NB4 (cell line): Measurements from ENCODE around the gene CCDC51.
A peak's percentile ranks its signal among the peaks of the same experiment; 100 is the strongest.
"Not testable (repeated sequence)": the region's sequence is repeated elsewhere in the genome, so short reads cannot be mapped to it uniquely, and the experiment has no call there.

Experiments used
- DNase-seq: peaks from one replicate; pipeline ENCODE4 v3.0.0; 2010; ENCODE audit warnings: low read depth
- H3K4me3 ChIP-seq: one replicate; pipeline ENCODE4 v1.5.1; 2011; ENCODE audit warnings: mild to moderate bottlenecking, low read depth, low read length, moderate library complexity
- MYC ChIP-seq: IDR thresholded peaks from 2 replicates; pipeline ENCODE4 v1.6.1; 2011; ENCODE audit warnings: low read depth, low read length
- POLR2A ChIP-seq: IDR thresholded peaks from 2 replicates; pipeline ENCODE4 v1.6.1; 2011; ENCODE audit warnings: mild to moderate bottlenecking; ENCODE audit not compliant: insufficient read length; ENCODE audit errors: extremely low read depth
- TF ChIP-seq, protein P1 (sequence below): IDR thresholded peaks from one replicate; pipeline ENCODE4 v1.5.1; 2012; ENCODE audit warnings: low read depth, low read length
- TF ChIP-seq, protein P2 (sequence below): IDR thresholded peaks from 2 replicates; pipeline ENCODE4 v1.6.1; 2011; ENCODE audit warnings: low read depth, low read length

Gene CCDC51

DNA sequence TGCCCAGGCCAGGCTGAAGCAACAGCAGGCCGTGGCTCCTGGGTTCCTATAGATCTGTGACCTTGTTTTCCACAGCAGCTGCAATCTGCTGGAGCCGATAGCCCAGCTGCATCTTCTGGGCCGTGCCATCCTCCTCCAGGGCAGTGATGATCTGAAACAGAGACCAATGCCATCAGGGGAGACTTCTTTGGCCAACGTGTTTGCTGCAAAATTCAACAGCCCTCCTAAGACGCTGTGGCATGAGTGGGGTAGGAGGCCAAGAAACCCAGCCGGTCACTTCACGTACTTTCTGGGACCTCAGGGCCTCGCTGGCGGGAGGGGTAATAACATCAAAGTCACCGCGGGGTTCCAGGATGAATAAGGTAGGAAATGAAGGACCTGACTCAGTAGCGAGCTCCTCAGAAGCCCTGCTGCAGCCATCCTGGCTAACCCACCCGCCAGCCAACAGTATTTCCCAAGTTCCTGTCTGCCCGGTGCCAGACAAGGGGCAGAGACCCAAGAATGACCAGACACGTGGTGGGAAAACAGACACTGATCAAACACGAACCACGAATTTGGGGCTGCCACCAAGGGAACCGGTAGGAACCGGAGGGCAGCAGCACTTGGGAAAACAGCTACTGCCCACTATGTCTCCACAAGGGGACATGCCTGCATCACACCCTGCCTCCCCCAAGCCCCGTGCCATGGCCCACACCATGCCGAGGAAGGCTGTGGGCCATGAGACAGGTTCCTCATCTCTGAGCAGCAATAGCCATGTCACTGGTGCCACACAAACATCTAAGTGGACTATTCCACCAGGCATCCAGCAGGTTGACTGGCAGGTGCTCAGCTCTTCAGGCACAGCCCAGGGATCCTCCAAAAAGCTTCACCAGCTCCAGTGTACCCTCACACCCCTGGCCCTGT lies 35.2 kb downstream of the CCDC51 start:
- TF ChIP-seq, protein P1, sequence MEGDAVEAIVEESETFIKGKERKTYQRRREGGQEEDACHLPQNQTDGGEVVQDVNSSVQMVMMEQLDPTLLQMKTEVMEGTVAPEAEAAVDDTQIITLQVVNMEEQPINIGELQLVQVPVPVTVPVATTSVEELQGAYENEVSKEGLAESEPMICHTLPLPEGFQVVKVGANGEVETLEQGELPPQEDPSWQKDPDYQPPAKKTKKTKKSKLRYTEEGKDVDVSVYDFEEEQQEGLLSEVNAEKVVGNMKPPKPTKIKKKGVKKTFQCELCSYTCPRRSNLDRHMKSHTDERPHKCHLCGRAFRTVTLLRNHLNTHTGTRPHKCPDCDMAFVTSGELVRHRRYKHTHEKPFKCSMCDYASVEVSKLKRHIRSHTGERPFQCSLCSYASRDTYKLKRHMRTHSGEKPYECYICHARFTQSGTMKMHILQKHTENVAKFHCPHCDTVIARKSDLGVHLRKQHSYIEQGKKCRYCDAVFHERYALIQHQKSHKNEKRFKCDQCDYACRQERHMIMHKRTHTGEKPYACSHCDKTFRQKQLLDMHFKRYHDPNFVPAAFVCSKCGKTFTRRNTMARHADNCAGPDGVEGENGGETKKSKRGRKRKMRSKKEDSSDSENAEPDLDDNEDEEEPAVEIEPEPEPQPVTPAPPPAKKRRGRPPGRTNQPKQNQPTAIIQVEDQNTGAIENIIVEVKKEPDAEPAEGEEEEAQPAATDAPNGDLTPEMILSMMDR = no peak
- TF ChIP-seq MYC = no peak
- no peak overlapping the region for H3K4me3 ChIP-seq
- no peak for DNase-seq

DNA sequence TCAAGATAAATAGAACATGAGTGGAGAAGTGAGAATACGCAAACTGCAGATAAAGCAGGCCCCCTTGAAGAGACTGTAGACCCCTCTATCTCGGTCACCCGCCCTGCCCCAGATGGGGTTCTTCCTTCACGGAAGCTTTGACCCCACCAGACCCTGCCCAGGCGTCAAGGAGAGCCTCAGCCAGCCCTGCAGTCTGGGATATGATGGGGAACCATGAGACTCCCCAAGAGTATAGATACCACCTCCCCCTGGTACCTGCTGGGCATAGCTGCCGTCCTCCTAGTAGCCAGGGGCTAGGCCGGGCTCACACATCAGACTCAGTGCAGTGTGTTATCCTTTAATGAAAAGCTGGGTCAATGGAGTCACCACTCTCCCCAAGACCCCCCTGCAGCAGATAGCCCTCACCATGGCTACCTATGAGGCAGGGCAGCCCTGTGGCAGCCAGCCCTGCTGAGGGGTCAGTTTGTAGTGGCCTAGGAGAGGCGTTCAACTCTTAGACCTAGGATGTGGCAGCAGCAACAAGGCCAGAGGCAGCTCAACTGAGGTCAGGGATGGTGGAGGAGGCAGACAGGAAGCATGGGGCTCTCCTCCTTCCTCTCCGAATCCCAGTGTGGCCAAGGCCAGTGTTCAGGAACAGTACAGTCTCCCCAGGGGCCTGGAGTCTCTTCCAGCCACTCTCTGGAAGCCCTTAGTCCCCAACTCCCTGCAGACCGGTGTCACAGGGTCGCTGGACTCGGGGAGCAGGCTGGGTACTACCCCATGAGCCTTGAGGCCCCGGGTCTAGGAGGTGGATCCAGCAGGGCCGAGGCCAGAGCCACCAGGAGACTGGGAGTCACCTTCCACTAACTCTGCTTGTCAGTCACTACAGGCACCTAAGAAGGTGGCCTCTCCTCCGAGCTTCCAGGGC lies 36.1 kb downstream of the CCDC51 start:
- DNase-seq = no peak
- TF ChIP-seq, protein P1 = no peak
- TF ChIP-seq POLR2A (no peak), MYC (no peak)
- TF ChIP-seq, protein P2, sequence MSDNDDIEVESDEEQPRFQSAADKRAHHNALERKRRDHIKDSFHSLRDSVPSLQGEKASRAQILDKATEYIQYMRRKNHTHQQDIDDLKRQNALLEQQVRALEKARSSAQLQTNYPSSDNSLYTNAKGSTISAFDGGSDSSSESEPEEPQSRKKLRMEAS = no peak
- no peak overlapping the region for H3K4me3 ChIP-seq

DNA sequence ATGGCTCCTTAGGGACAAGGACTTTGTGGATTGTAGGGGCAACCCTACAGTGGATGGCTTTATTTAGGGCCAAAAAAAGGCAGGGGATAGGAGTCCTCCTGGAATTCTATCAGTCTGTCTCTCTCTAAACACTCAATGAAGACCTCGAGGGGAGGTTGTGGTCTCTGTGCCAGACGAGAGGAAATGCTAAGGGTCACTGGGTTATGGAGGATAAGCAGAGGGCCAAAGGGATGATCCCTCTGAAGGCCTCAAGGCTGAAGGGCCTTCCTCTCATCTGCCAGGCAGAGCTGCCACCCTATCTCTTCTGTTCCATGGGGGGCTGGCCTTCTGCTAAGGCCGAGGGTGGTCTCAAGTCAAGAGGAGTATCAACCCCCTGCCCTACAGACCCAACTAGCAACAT lies 37.0 kb downstream of the CCDC51 start:
- no peak overlapping the region for H3K4me3 ChIP-seq
- DNase-seq = no peak
- TF ChIP-seq MYC = no peak
- TF ChIP-seq, protein P2 = no peak
- no peak for TF ChIP-seq POLR2A
- TF ChIP-seq, protein P1 = no peak

DNA sequence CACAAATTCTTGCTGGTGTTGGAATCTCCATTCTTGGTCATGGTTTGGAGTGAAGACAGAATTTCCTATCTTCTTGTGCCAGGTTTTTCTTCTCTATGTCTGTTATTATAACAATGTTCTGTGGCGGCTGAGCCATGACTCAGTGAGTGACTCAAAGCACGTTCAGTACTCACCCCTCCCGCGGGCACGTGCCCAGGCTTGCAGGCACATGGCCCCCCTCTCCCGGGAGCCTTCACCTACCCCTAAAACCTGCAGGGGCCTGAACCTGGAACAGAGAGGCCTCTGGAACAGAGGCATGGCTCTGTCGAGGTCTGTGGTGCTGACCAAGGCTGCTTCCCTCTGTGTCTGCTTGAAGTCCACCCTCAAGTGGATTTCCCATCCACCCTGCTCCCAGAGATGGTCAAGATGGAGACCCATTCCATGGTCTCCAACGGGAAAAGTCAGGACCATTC lies 37.6 kb downstream of the CCDC51 start:
- no peak overlapping the region for H3K4me3 ChIP-seq
- peak; percentile 45 for DNase-seq
- TF ChIP-seq MYC = peak; percentile 62
- no peak for TF ChIP-seq POLR2A
- TF ChIP-seq, protein P1 = no peak
- TF ChIP-seq, protein P2 = peak; percentile 70

DNA sequence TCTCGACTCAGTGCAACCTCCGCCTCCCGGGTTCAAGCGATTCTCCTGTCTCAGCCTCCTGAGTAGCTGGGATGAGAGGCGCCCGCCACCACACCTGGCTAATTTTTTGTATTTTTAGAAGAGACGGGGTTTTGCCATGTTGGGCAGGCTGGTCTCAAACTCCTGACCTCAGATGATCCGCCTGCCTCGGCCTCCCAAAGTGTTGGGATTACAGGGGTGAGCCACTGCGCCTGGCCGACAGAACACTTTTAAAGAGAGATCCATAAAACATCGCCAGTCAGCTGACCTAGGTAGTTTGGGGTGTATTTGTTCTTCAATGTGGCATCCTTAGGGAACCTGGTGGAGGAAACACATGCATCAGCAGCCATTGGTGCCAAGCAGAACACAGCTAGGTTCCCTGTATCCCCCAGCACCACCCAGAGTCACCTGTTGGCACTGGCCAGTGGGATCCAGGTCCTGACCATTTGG lies 38.5 kb downstream of the CCDC51 start:
- DNase-seq, H3K4me3 ChIP-seq: not testable (repeated sequence)

DNA sequence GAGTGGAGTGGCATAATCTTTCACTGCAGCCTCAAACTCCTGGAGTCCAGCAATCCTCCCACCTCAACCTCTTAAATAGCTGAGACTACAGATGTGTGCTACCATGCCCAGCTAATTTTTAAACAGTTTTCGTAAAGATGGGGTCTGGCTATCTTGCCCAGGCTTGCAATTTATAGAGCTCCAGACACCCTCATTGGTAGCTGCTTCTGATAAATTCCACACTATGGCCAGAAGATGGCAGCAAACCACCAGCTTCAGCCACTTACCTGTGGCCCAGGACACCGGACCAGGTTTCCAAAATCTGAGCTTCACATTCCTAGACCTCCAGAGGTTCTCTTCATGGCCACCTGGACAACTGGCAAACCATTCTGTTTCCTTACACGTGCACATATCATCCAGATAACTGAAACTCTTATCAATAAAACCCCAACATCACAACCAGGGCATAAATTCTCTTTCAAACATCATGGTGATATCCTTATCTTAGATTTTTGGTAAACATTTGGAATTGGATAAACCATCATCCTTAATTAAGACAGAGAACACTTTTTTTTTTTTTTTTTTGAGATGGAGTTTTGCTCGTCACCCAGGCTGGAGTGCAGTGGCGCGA lies 39.0 kb downstream of the CCDC51 start:
- no peak overlapping the region for H3K4me3 ChIP-seq
- no peak for TF ChIP-seq MYC
- TF ChIP-seq, protein P2 = no peak
- TF ChIP-seq, protein P1 = peak; percentile 48
- no peak for TF ChIP-seq POLR2A
- DNase-seq = peak; percentile 63
